Astrocyte of the spinal cord (primary cell): ENCODE measurements around the gene KIF1A.

Experiments
- DNase-seq: peaks from one replicate; pipeline ENCODE4 v3.0.0; 2011; ENCODE audit warnings: low read depth, low spot score
- H3K4me3 ChIP-seq: 2 replicates; pipeline ENCODE4 v1.5.1; 2011; ENCODE audit warnings: low read depth, mild to moderate bottlenecking, low read length, moderate library complexity
- in situ Hi-C: cut with HindIII; loops from 2 replicates; pipeline ENCODE4 v1.10.0; 2017; ENCODE audit warnings: low sequenced_read_pairs
- TF ChIP-seq, protein P1 (sequence below): IDR thresholded peaks from 2 replicates; pipeline ENCODE4 v1.5.1; 2012; ENCODE audit warnings: low read depth, mild to moderate bottlenecking, low read length, inconsistent platforms

Gene KIF1A

DNA sequence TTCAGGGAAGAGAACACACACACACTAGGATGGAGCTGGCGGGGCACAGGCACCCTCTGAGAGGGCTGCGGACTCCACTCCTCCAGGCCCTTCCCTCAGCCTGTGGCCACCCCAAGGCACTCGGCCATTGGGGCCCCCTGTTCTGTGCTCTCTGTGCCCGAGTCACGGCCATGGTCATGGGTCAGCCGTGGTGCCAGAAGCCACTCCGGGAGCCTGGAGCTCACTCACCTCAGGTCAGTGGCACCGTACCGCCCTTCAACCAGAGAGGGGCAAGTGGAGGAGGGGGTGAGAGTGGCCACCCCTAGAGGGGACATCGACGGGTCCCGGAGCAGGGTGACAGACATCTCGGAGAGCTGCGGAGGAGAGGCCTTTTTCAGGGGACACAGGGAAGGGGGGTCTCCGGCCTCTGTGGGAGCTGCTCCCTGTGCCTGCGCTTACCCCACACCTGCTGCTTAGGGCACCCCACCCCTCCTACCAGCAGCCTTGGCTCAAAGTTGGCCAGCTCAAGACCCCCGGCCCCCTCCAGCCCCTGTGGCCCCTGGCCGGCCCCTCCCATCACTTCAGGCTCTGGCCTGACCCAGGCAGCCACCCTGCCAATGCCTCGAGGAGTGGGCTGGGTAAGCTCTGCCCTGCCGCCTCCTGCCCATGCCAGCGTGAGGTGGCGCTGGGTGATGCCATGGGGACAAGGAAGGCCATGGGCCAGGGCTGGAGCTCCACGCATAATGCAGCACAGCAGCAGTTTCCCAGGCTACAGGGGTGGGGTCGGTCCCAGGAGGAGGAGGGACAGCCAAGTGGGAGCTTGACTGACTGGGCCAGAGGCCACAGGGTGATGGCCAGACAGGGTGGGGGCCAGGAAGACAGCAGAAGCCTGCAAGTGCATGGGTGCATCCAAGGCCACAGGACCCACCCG lies 99.1 kb downstream of the KIF1A start:
- no peak overlapping the region for H3K4me3 ChIP-seq
- in situ Hi-C loops, result no loop called here
- TF ChIP-seq, protein P1, sequence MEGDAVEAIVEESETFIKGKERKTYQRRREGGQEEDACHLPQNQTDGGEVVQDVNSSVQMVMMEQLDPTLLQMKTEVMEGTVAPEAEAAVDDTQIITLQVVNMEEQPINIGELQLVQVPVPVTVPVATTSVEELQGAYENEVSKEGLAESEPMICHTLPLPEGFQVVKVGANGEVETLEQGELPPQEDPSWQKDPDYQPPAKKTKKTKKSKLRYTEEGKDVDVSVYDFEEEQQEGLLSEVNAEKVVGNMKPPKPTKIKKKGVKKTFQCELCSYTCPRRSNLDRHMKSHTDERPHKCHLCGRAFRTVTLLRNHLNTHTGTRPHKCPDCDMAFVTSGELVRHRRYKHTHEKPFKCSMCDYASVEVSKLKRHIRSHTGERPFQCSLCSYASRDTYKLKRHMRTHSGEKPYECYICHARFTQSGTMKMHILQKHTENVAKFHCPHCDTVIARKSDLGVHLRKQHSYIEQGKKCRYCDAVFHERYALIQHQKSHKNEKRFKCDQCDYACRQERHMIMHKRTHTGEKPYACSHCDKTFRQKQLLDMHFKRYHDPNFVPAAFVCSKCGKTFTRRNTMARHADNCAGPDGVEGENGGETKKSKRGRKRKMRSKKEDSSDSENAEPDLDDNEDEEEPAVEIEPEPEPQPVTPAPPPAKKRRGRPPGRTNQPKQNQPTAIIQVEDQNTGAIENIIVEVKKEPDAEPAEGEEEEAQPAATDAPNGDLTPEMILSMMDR, result no peak
- no peak for DNase-seq

- no peak overlapping the region for H3K4me3 ChIP-seq
- no peak for DNase-seq
- in situ Hi-C loops, result no loop called here
- TF ChIP-seq, protein P1, result no peak
These were observed 100.1 kb downstream of the KIF1A start for GRCh38 chr2:240719676-240720545.

- DNase-seq, result no peak
- TF ChIP-seq, protein P1, result no peak
- no peak overlapping the region for H3K4me3 ChIP-seq
- in situ Hi-C loops, result no loop called here
These were observed 101.0 kb downstream of the KIF1A start for GRCh38 chr2:240718896-240719490.

- no peak for DNase-seq
- H3K4me3 ChIP-seq, result no peak overlapping the region
- TF ChIP-seq, protein P1, result no peak
- in situ Hi-C loops, result no loop called here
These were observed 102.1 kb downstream of the KIF1A start for GRCh38 chr2:240717681-240718581.

- TF ChIP-seq, protein P1, result no peak
- no peak for DNase-seq
- in situ Hi-C loops, result no loop called here
- H3K4me3 ChIP-seq, result no peak overlapping the region
These were observed 102.8 kb downstream of the KIF1A start for GRCh38 chr2:240717181-240717641.
